Epidermal melanocyte (primary cell): Measurements from ENCODE around the gene FBP1.
"Not testable (repeated sequence)": the region's sequence is repeated elsewhere in the genome, so short reads cannot be mapped to it uniquely, and the experiment has no call there.

Experiments
- DNase-seq: peaks from one replicate; pipeline ENCODE4 v3.0.0; 2011; ENCODE audit warnings: low spot score; ENCODE audit not compliant: insufficient read length

FBP1 gene

DNA sequence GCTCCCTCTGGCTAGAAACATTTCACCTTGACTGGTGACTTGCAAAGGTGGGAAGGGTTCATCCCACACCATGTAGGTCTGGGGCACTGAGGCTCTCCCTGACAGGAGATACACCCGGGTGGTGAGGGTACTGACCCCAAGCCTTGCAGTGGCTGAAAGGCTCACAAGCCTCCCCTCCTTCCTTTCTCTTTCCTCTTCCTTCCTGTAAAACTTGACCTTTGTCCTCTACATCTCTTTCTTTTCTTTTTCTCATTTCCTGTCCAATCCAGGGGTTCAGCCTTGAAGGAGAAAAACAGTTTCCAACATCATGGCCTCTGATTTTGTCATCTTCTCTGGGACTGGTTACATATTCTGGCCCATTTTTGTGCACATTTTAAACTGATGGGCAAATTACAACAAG lies 62.3 kb downstream of the FBP1 start:
- DNase-seq: no peak

- no peak for DNase-seq
Measured at GRCh38 chr9:94576131-94576530, 63.2 kb downstream of the FBP1 start.

GRCh38 chr9:94568972-94569712 lies 70.2 kb downstream of the FBP1 start:
- no peak for DNase-seq

- DNase-seq: no peak
Measured at GRCh38 chr9:94568250-94568889, 70.9 kb downstream of the FBP1 start.

GRCh38 chr9:94567271-94567670 lies 72.0 kb downstream of the FBP1 start:
- DNase-seq: no peak

DNA sequence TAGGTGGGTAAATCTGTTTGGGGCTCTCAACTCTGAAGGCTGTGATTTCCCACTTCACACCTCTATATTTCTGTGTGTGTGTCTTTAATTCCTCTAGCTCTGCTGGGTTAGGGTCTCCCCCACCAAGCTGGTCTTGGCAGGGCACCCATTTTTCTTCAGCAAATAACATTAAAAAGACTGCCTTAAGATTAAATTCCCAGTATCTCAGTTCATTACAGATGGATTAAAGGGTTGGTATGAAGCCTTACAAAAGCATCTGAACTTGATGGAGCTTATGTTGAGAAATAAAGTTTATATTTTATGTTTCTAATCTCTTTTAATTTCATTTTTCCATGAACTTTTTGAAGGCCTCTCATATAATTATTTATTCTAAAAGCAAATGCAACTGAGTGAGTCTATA lies 72.8 kb downstream of the FBP1 start:
- no peak for DNase-seq

DNA sequence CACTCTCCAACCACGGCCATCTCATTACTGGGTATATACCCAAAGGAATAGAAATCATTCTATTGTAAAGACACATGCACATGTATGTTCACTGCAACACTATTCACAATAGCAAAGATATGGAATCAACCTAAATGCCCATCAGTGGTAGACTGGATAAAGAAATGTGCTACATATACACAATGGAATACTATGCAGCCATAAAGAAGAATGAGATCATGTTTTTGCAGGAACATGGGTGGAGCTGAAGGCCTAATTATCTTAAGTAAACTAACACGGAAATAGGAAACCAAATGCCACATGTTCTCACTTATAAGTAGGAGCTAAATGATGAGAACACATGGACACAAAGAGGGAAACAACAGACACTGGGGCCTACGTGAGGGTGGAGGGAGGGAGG lies 75.0 kb downstream of the FBP1 start:
- not testable (repeated sequence) for DNase-seq

- no peak for DNase-seq
Measured at GRCh38 chr9:94563548-94563947, 75.8 kb downstream of the FBP1 start.

GRCh38 chr9:94560237-94560636 lies 79.1 kb downstream of the FBP1 start:
- no peak for DNase-seq

GRCh38 chr9:94557376-94557775 lies 81.9 kb downstream of the FBP1 start:
- DNase-seq: no peak

GRCh38 chr9:94554439-94555331 lies 84.6 kb downstream of the FBP1 start, which contains the start of gene PCAT7:
Gene PCAT7 (plus strand): TSS chr9:94555083.
- DNase-seq: no peak

DNA sequence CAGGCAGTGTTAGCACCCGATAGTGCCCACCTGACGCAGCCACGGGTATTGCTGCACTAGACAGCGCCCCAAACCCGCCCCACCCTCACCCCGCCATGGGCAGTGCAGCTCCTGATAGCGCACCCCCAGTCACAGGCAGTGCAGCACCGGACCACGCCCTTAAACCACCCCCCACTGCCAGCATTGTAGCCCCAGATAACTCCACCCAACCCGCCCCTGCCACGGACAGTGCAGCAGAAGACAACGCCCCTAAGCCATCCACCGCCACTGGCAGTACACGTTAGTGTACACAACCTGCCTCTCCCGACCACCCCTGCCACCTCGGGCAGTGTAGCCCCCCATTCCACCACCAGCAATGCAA lies 85.3 kb downstream of the FBP1 start:
- no peak for DNase-seq
